Stimulated activated CD8-positive, alpha-beta memory T cell treated with anti-CD3 and anti-CD28 coated beads, Interleukin-4, amount 100 ng/mL, for 24 hours (primary cell): ENCODE results near the gene FKRP.
"Not testable (repeated sequence)": the region's sequence is repeated elsewhere in the genome, so short reads cannot be mapped to it uniquely, and the experiment has no call there.

Experiments
- DNase-seq: peaks from one replicate; pipeline ENCODE4 v3.0.0-alpha.2; 2020; ENCODE audit warnings: low read depth

FKRP gene

DNA sequence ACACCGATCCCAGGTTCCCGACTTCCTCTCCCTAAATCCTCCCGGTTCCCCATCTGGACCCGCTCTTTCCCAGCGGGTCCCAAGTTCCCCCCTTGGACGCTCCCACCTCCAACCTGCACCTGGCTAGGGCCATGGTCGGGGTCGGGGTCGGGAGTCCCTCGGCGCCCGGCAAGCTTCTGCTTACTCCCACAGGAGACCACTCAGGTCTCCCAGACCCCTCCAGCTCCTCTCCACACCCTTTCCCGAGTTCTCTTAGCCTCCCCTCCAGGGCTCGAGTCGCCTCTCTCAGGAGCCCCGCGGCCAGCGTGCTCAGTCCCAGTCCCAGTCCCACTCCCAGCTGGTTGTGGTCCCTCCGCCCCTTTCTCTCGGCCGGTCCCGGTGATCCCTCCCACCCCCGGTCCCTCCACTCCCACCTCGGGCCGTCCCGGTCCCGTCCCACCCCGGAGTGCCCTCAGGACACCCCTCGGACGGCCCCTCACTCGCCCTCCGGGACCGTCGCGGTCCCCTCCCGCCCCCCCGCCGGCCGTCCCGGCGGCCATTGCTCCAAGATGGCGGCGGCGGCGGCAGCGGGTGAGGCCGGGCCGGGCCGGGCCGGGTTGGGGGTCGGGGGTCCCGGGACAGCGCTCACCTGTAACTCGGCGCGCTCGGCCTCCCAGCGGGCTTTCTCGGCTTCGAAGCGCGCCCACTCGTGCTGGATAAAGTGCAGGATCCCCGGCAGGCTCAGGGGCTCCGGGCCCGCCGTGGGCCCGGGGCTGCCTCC lies at the start of gene FKRP:
Gene FKRP, plus strand, starts transcription at position 537 of the 760 bp plus-strand sequence. CDS start 9,394 bp downstream, outside the sequence.
- peak; percentile 19 for DNase-seq

DNA sequence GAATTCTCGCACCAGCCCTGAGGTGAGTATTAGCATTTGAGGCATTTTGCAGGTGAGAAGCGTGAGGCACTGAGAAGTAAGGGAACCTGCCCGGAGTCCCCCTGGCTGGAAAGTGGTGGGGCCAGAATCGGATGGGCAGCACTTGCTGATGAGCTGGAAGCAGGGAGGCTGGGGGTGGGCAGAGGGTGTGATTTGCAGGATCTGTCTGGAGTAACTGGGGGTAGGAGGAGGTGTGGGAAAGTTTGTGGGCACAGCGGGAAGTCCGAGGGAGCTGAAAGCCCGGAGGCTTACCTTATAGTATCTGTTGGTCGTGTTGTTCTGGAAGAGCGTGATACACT lies 49.0 kb upstream of the FKRP start:
- DNase-seq = no peak

DNA sequence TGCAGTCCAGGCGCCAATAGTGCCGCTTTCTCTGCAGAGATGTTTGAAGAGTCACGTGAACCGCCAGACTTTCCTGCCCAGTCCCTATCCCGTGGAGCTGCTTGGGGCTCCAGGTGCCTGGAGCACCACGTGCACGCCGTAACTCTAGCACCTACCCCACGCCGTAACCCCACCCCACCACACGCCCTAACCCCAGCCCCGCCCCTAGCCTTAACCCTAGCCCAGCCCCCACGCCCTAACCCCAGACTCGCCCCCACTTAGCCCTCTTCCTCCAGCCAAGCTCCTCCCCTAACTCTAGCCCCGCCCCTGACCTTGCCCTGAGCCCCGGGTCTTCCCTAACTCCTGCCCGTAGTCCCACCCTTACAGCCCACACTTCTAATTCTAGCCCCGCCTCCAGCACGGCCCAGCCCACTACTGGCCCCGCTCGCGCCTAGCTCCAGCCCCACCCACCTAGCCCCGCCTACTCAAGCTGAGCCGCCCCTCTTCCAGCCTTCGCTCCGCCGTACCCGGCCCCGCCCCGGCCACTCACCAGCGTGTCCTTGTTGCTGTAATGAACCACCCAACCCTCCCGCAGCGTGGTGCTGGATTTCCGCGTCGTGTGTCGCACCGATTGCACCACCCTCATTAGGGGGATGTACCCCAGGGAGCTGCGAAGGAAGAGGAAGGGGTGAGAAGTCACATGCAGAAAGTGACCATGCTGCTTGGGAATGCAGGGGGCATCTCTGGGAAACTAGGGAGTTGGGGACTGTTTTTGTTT lies 48.5 kb upstream of the FKRP start:
- no peak for DNase-seq

GRCh38 chr19:46698395-46699321 lies 47.2 kb upstream of the FKRP start:
- no peak for DNase-seq

DNA sequence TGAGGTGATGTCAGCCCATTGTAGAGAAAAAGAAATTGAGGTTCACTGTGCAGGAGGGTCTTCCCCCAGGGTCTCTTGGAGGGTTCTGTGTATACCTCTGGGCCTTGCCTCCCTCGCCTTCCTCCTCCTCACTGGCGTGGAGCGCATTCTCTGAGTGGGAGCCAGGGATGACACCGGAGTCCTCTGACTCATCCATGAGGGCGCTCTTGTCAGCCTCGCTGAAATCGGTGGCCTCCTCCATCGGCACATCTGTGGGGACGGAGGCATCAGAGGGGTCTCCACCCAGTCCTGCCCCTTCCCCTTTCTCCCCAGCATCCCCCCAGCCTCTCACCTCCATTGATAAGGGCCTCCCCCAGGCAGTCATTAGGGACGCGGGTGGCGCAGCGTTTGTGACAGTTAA lies 45.2 kb upstream of the FKRP start:
- DNase-seq = no peak

DNA sequence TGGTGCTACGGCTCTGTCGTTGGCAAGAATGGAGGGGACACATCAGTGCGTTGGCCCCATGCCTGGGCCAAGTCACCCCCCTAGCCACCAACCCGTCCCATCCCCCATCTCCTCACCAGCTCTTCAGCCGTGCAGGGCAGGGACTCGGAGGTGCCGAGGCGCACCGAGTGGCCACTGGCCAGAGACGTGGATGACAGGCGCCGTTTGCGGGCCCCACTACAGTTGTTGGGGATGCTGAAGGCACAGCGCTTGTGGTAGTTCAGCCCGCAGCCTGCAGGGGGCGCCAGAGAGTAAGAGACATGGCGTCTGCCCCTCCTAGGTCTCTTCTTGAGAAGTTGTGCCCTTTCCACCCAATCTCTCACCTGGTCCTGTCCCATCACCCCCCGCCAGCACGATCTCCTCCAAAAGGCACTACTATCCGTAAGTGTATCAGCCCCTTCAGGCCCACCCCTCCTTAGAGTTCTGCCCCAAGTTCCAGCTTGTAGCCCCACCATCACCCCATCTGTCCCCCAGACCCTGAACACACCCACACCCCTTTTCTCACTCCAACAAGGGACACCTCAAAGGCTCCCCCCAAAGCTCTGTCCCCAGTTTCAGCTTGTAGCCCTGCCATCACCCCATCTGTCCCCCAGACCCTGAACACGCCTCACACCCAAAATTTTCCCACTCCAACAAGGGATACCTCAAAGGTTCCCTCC lies 41.3 kb upstream of the FKRP start:
- DNase-seq = peak; percentile 82

DNA sequence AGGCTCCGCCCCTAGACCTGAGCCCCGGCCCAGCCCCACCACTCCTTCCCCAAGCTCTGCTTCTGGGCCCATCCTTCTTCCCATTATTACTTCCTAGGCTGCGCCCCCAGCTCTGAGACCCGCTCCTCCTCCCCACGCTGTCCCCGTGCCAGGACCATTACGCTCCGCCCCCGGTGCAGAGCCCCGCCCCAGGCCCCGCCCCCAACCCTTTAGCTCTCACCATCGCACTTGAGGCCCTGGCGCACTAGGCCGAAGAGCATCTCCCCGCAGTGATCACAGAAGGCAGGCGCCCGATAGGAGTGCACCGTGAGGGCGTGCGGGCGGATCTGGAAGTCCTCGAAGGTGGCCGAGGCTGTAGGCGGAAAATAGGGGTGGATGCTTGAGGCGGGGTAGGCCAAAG lies 35.2 kb upstream of the FKRP start:
- no peak for DNase-seq

- DNase-seq = not testable (repeated sequence)
These were observed 33.0 kb upstream of the FKRP start for GRCh38 chr19:46712768-46713338.

- DNase-seq = peak; percentile 50
These were observed 31.9 kb upstream of the FKRP start for GRCh38 chr19:46713781-46714443.

- peak; percentile 41 for DNase-seq
These were observed 31.3 kb upstream of the FKRP start for GRCh38 chr19:46714444-46715106.

DNA sequence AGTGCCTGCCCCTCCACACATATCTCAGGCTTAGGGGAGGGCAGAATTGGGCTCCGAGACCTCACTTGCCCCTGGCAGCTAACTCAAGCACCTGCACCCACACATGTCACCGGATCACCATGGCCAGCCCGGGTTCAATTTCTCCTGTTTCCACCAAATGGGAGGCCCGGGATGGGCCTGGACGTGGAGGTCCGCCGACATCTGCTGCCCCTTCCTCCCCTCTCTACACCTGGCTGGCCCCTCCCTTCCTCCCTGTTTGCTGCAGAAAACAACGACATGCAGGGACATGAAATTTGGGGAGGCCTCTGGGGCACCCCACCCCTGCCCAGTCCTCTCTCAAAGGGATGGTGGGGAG lies 30.3 kb upstream of the FKRP start:
- DNase-seq = no peak

DNA sequence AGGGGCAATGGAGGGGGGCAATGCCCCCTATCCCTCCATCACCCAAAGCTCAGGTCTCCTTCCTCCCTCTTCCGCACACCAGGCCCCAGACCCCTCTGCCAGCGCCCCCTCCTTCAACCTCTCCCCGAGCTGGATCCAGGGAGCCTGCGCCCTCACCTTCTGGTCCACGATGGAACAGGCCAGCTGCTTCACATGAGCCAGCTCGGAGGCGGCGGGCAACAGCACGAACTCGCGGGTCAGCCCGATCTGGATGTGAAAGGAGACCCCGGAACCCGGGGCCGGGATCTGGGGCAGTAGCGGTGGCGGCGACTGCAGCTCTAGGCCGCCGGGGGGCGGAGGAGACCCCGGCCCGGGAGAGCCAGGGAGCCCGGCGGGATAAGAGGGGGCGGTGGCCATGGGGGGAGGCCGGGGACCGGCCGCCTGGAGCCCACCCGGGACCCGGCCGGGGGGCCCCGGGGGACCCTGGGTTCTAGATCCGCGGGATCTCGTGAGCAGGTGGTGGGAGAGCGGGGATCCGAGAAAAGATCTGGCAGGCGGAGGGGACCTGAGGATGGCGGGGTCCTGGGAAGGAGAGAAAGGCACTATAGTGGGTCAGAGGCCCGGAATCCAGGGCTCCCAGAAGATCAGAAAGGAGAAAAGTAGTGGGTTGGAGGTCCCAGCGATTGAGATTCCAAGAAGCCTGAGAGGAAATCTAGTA lies 29.7 kb upstream of the FKRP start:
- DNase-seq = no peak

DNA sequence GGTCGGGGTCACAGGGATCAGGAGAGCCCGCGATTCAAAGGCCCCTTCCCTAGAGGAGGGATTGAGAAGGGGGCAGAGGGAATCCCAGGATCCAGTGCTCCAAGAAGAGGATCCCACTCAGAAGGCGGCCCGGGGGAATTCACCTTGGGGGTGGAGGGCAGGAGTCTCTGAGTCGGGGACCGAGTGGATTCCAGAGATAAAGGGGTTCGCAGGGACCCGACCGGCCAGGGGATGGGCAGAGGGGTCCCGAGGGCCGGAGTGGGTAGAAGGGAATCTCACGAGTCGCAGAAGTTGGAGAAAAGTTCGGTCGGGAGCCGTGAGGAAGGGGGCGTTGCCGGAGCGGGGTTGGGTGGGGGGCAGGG lies 29.2 kb upstream of the FKRP start:
- no peak for DNase-seq

DNA sequence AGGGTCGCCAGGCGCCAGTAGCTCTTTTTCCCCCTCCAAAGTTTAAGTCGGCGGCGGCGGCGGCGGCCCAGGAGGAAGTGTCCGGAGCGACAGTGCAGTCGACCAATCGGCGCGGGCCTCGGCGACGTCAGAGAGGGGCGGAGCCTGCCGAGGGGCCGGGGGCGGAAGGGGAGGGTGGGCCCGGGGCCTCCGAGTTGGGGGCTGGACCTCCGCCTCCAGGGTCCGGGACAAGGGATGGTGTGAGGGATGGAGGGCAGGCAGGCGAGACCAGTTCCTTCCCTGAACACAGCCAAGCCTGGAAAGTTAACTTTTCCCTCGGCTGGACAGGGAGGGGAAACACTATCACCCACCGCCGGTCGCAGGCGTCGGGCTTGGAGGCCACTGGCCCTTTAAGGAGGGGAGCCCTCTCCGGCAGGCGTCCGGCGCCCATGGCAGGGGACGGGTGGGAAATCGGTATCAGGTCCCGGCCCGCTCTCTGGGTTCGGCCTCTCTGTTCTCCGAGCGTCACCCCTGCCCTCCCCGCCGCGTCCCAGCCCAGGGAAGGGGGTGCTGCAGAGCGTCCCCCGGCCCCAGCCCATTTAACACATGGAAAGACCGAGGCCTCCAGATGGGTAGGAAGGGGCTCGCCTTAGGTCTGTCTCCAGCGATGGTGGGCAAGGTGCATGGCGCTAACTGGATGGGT lies 28.7 kb upstream of the FKRP start, which contains the start of gene PRKD2:
Gene PRKD2, minus strand, starts transcription at position 81 of the 682 bp plus-strand sequence. CDS start 744 bp downstream, outside the sequence.
- DNase-seq = peak; percentile 88

- no peak for DNase-seq
These were observed 28.1 kb upstream of the FKRP start for GRCh38 chr19:46717716-46718143.

DNA sequence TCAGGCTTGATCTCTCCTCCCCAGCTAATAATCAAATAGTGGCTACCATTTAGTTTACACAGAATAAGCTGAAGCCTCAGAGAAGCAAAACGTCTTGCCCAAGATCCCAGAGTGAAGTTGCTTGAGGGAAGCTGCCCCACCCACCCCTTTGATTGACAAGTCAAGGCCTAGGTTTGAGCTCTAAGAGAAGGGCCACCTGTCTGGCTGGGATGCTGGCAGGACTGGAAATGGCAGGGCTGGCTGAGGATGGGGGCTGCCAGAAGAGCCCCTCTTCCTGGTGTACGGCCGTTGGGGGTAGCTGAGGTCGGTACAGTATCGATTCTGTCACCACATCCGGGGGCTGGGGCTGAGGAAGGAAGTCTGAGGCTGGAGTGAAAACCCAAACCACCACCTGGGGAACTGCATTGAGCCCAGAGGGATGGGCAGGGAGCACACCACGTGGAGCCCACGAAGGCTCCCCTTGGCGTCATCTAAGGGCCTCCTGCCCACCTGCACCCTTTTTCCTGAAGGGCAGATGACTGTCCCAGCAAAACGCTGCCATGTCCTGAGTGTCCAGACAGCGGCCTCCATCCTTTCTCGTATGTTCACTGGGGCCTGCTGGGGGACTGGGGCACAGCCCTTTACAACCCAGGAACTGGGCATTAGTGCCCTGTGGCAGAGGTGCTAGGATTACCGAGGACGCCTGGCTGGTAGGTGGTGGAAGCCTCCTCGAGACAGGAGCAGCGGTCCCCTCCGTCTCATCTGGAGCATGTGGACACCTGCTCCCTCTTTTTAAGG lies 27.5 kb upstream of the FKRP start:
- peak; percentile 46 for DNase-seq

DNA sequence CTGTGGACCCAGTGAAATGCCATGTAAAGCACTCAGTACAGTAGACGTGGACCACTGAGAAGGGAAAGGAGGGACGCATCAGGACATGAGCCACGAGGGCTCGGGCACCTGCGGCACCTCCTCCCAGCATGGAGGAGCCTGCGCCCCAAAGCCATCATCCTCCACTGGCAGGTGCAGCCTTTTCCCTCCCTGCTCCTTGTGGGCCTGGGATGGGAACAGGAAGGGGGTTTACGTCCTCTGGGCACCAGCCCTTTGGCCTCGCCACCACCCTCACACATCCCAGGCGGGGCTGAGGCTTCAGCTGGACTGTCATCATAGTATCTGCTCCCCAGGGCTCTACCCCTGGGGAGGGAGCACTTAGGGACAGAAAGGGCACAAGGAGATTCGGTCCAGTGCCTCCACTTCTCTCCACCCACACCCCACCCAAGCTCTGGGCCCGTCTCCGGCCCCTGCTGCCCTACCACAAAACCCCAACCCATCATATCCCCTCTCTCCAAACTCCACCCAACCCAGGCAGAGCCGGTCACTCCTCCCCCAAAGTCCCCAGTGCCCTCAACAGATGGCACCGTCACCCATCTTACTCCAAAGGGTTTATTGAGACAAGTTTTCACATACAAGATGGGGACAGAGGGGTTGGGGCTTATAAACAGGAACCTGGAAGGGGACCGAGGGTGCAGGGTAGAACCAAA lies 26.8 kb upstream of the FKRP start:
- no peak for DNase-seq
